OCI-LY3 (cell line): ENCODE results near the gene PORCN.

Experiments
- H2AFZ ChIP-seq: fragments of 200-600, 300-600 bp; shearing (Covaris generic); 2 replicates; pipeline ENCODE4 v1.6.0; 2014; ENCODE audit warnings: antibody characterized with exemption, low read depth, low read length
- H3K27ac ChIP-seq: fragments of 200-600, 300-600 bp; sonication (generic); 2 replicates; pipeline ENCODE4 v1.5.1; 2014; ENCODE audit warnings: mild to moderate bottlenecking, low read length, moderate library complexity, mixed read lengths
- H3K27me3 ChIP-seq: fragments of 200-600, 300-600 bp; sonication (generic); 2 replicates; pipeline ENCODE4 v1.6.1; 2014; ENCODE audit warnings: low read depth, low read length, mixed read lengths
- H3K36me3 ChIP-seq: fragments of 200-600, 300-600 bp; sonication (generic); replicated peaks from 2 replicates; pipeline ENCODE3; 2014; ENCODE audit warnings: low read depth, low read length, mixed read lengths
- H3K4me1 ChIP-seq: fragments of 300-600, 200-600 bp; sonication (generic); 2 replicates; pipeline ENCODE4 v1.6.1; 2014; ENCODE audit warnings: low read length, mixed read lengths
- H3K4me2 ChIP-seq: fragments of 200-600, 300-600 bp; sonication (generic); 2 replicates; pipeline ENCODE4 v1.6.1; 2014; ENCODE audit warnings: low read length, mixed read lengths
- H3K4me3 ChIP-seq: fragments of 300-600, 200-600 bp; sonication (generic); 2 replicates; pipeline ENCODE4 v1.5.1; 2014; ENCODE audit warnings: antibody characterized with exemption, mild to moderate bottlenecking, low read length, moderate library complexity
- H3K79me2 ChIP-seq: fragments of 300-600, 200-600 bp; shearing (Covaris generic); 2 replicates; pipeline ENCODE4 v1.6.1; 2014; ENCODE audit warnings: mild to moderate bottlenecking, low read length, mixed read lengths
- H3K9ac ChIP-seq: fragments of 300-600, 200-600 bp; shearing (Covaris generic); 2 replicates; pipeline ENCODE4 v1.6.0; 2014; ENCODE audit warnings: mild to moderate bottlenecking, low read length, moderate library complexity
- H3K9me3 ChIP-seq: fragments of 200-600, 300-600 bp; shearing (Covaris generic); 2 replicates; pipeline ENCODE4 v1.6.1; 2014; ENCODE audit warnings: low read length, mixed read lengths; ENCODE audit not compliant: insufficient read depth
- H4K20me1 ChIP-seq: fragments of 200-600, 300-600 bp; sonication (generic); 2 replicates; pipeline ENCODE4 v1.6.1; 2016; ENCODE audit warnings: low read length, mixed read lengths; ENCODE audit not compliant: insufficient read depth
- CTCF ChIP-seq: fragments of 200-600, 300-600 bp; sonication (generic); IDR thresholded peaks from 2 replicates; pipeline ENCODE4 v1.5.1; 2014; ENCODE audit warnings: antibody characterized with exemption, low read length, low read depth
- EZH2phosphoT487 ChIP-seq: fragments of 200-600 bp; shearing (Covaris generic); IDR thresholded peaks from 2 replicates; pipeline ENCODE4 v1.6.1; 2018; ENCODE audit warnings: antibody characterized with exemption, mixed run types, low read depth

Gene PORCN

GRCh38 chrX:48461830-48462229 is 47.0 kb upstream of the PORCN start:
- TF ChIP-seq CTCF: no peak
- no peak for TF ChIP-seq EZH2phosphoT487
- Histone ChIP-seq H4K20me1 (no peaks in the 10 kb centered on the region), H3K36me3 (peaks cover 22% of the 10 kb centered on the region)

GRCh38 chrX:48465336-48465933 is 43.4 kb upstream of the PORCN start:
- Histone ChIP-seq H3K4me1 (peaks cover 18% of the 10 kb centered on the region), H3K9ac (no peak overlapping the region), H3K9me3 (no peaks in the 10 kb centered on the region), H3K27ac (no peak overlapping the region), H2AFZ (no peak overlapping the region), H3K4me2 (no peak overlapping the region), H3K4me3 (no peak overlapping the region), H3K36me3 (peaks cover 20% of the 10 kb centered on the region), H4K20me1 (no peaks in the 10 kb centered on the region), H3K79me2 (peaks cover 57% of the 10 kb centered on the region), H3K27me3 (no peaks in the 10 kb centered on the region)
- no peak for TF ChIP-seq CTCF
- no peak for TF ChIP-seq EZH2phosphoT487

More at GRCh38 chrX:48461830-48462229, 47.0 kb upstream of the PORCN start:
- Histone ChIP-seq H3K27ac (no peak overlapping the region), H3K4me3 (no peak overlapping the region), H3K9ac (no peak overlapping the region), H3K4me2 (no peak overlapping the region), H2AFZ (no peak overlapping the region), H3K9me3 (no peaks in the 10 kb centered on the region), H3K27me3 (no peaks in the 10 kb centered on the region), H3K79me2 (peaks cover 33% of the 10 kb centered on the region), H3K4me1 (0 out of 2 replicates have a peak, but pooled peaks cover 2% of the 10 kb centered on the region)

GRCh38 chrX:48466696-48467095 is 42.1 kb upstream of the PORCN start:
- Histone ChIP-seq H3K27ac (no peak overlapping the region), H4K20me1 (no peaks in the 10 kb centered on the region), H3K9me3 (no peaks in the 10 kb centered on the region), H2AFZ (no peak overlapping the region), H3K36me3 (peaks cover 19% of the 10 kb centered on the region), H3K4me3 (peak overlapping the region; percentile 94; the same call in 1 of the 2 replicates), H3K4me2 (peak overlapping the region; percentile 95), H3K79me2 (peaks cover 57% of the 10 kb centered on the region), H3K27me3 (no peaks in the 10 kb centered on the region), H3K9ac (no peak overlapping the region), H3K4me1 (peaks cover 18% of the 10 kb centered on the region)
- TF ChIP-seq EZH2phosphoT487 (no peak), CTCF (no peak)

- TF ChIP-seq EZH2phosphoT487: no peak
- TF ChIP-seq CTCF: no peak
- no peaks in the 10 kb centered on the region for H4K20me1 ChIP-seq
- peak overlapping the region; percentile 95 for H3K4me2 ChIP-seq
- peaks cover 18% of the 10 kb centered on the region for H3K4me1 ChIP-seq
- peak overlapping the region; percentile 94 for H3K4me3 ChIP-seq
- no peaks in the 10 kb centered on the region for H3K9me3 ChIP-seq
- H3K36me3 ChIP-seq: peaks cover 19% of the 10 kb centered on the region
- no peaks in the 10 kb centered on the region for H3K27me3 ChIP-seq
- H3K9ac ChIP-seq: peak overlapping the region; percentile 98
- peaks cover 57% of the 10 kb centered on the region for H3K79me2 ChIP-seq
- H3K27ac ChIP-seq: peak overlapping the region; percentile 66; the same call in 1 of the 2 replicates
- H2AFZ ChIP-seq: no peak overlapping the region
Measured at GRCh38 chrX:48467281-48467761, 41.5 kb upstream of the PORCN start.
